Activated CD8-positive, alpha-beta memory T cell treated with anti-CD3 and anti-CD28 coated beads for 36 hours (primary cell): ENCODE results near the gene CDKN1C. TPM values are rescaled to one million over a fixed set of nuclear protein-coding genes. Genes with fewer than 3 reads are reported as not detected.

ENCODE experiments used
- total RNA-seq, 2 experiments: library from RNA; stranded (reverse); gene quantifications; one replicate each; pipeline ENCODE4 v1.2.3, GENCODE V29; 2021

The CDKN1C gene
- total RNA-seq, 2 experiments from 2014 or later, result 0.40 to 0.55 TPM

Other genes with a start within 250 kb of the CDKN1C start
- under 1 TPM; 0.21 TPM for gene KCNQ1OT1, start 185.8 kb downstream of the CDKN1C start, total RNA-seq
- gene PHLDA2, start 43.6 kb upstream of the CDKN1C start, total RNA-seq, result 1 to 10 TPM; 3.0 to 3.5 TPM
- gene NAP1L4, start 106.6 kb upstream of the CDKN1C start, total RNA-seq, result 100 to 1,000 TPM; 235 to 251 TPM
- gene CARS1, start 171.6 kb upstream of the CDKN1C start, total RNA-seq, result 10 to 100 TPM; 92.4 to 96.8 TPM